Measurements from ENCODE around the gene EFL1. TPM values are rescaled to one million over a fixed set of nuclear protein-coding genes. Genes with fewer than 3 reads are reported as not detected.

EFL1 gene
- total RNA-seq, 1 donor from 2014 or later, result 13.8 TPM

DNA sequence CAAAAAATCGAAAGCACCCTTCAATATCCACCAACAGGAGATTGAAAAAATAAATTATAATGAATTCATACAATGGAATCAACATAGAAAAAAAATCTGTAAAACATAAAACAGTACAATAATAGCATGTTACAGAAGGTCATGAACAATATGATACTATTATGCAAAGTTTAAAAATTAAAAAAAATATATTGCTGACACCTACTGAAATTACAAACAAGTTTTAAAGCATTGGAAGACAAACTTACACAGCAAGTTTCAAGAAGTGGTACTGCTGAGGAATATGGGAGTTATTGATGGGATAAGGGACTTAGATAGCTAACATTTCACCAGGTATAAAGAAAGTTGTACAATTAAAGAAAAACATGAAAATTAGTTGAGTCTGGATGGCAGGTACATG is 89.4 kb downstream of the EFL1 start:
- H3K27ac ChIP-seq, result no peak overlapping the region
- peaks cover 4% of the 10 kb centered on the region for H3K4me1 ChIP-seq
- TF ChIP-seq, protein P1, sequence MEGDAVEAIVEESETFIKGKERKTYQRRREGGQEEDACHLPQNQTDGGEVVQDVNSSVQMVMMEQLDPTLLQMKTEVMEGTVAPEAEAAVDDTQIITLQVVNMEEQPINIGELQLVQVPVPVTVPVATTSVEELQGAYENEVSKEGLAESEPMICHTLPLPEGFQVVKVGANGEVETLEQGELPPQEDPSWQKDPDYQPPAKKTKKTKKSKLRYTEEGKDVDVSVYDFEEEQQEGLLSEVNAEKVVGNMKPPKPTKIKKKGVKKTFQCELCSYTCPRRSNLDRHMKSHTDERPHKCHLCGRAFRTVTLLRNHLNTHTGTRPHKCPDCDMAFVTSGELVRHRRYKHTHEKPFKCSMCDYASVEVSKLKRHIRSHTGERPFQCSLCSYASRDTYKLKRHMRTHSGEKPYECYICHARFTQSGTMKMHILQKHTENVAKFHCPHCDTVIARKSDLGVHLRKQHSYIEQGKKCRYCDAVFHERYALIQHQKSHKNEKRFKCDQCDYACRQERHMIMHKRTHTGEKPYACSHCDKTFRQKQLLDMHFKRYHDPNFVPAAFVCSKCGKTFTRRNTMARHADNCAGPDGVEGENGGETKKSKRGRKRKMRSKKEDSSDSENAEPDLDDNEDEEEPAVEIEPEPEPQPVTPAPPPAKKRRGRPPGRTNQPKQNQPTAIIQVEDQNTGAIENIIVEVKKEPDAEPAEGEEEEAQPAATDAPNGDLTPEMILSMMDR (IDR thresholded peaks at IDR 0.05), result no peak
- ATAC-seq (no peak), DNase-seq (no peak)
- intact Hi-C loops (cut with DNase I), result no loop called here
- H3K27me3 ChIP-seq, result no peaks in the 10 kb centered on the region
- no peaks in the 10 kb centered on the region for H3K9me3 ChIP-seq
- H3K4me3 ChIP-seq, result no peak overlapping the region
- no peaks in the 10 kb centered on the region for H3K36me3 ChIP-seq

- H3K9me3 ChIP-seq, result no peaks in the 10 kb centered on the region
- no peak overlapping the region for H3K4me3 ChIP-seq
- DNase-seq, result no peak
- no peaks in the 10 kb centered on the region for H3K4me1 ChIP-seq
- no peak for ATAC-seq
- intact Hi-C loops (cut with DNase I), result no loop called here
- no peaks in the 10 kb centered on the region for H3K36me3 ChIP-seq
- no peaks in the 10 kb centered on the region for H3K27me3 ChIP-seq
- TF ChIP-seq, protein P1 (IDR thresholded peaks at IDR 0.05), result no peak
- no peak overlapping the region for H3K27ac ChIP-seq
Observed at GRCh38 chr15:82172506-82172905, 90.0 kb downstream of the EFL1 start.

DNA sequence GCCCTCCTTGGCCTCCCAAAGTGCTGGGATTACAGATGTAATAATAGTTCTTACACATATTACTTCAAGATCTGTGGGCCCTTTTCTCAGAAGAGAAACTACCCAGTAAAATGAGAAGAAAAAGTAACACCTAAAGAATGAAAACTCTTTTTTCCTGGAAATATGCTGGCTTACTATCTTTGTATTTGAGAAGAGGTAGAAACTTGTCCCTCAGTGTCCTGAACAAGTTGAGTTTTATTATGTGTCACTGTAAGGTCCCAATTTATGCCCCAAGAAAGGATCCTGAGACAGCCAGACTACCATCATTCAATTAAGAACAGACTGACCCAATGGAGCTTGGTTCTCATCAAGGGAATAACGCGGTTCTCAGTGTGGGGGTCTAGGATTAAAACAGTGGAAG is 93.8 kb downstream of the EFL1 start:
- no peak overlapping the region for H3K27ac ChIP-seq
- ATAC-seq, result no peak
- intact Hi-C loops (cut with DNase I), result no loop called here

GRCh38 chr15:82168296-82168695 is 94.2 kb downstream of the EFL1 start:
- Histone ChIP-seq H3K9me3 (no peaks in the 10 kb centered on the region), H3K27me3 (no peaks in the 10 kb centered on the region), H3K4me1 (peaks cover 4% of the 10 kb centered on the region), H3K36me3 (peaks cover 8% of the 10 kb centered on the region), H3K27ac (no peak overlapping the region), H3K4me3 (no peak overlapping the region)
- no peak for ATAC-seq
- no peak for DNase-seq
- intact Hi-C loops (cut with DNase I), result no loop called here
- TF ChIP-seq, protein P1 (IDR thresholded peaks at IDR 0.05), result no peak

More for the DNA sequence above, 93.8 kb downstream of the EFL1 start:
- Histone ChIP-seq H3K4me1 (peaks cover 4% of the 10 kb centered on the region), H3K9me3 (no peaks in the 10 kb centered on the region), H3K4me3 (no peak overlapping the region), H3K27me3 (no peaks in the 10 kb centered on the region), H3K36me3 (peaks cover 4% of the 10 kb centered on the region)
- TF ChIP-seq, protein P1 (IDR thresholded peaks at IDR 0.05), result no peak
- DNase-seq, result no peak

DNA sequence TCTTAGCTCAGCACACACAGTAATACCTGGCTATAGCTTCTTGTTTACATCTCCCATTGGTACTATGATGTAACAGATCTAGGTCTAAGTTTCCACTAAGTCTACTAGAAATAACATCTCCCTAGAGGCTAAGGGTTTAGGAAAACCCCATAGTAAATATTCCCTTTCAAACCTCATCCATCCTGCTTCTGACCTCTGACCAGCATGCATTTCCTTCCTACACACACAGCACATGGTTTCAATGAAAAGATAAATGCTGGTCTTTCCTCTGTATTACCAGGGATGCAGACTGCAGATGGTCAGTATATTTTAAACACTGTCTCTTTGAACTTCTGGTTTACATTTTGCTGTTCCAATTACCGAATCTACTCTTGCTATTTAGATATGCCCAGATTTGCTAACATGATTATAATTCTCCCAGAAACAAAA is 96.6 kb downstream of the EFL1 start:
- Histone ChIP-seq H3K27ac (no peak overlapping the region), H3K4me3 (no peak overlapping the region), H3K4me1 (peaks cover 4% of the 10 kb centered on the region), H3K9me3 (no peaks in the 10 kb centered on the region), H3K27me3 (no peaks in the 10 kb centered on the region), H3K36me3 (peaks cover 20% of the 10 kb centered on the region)
- intact Hi-C loops (cut with DNase I), result no loop called here
- ATAC-seq (no peak), DNase-seq (no peak)
- TF ChIP-seq, protein P1 (IDR thresholded peaks at IDR 0.05), result no peak

GRCh38 chr15:82159922-82160321 is 102.6 kb downstream of the EFL1 start:
- Histone ChIP-seq H3K4me3 (no peak overlapping the region), H3K36me3 (peaks cover 26% of the 10 kb centered on the region), H3K27me3 (no peaks in the 10 kb centered on the region), H3K9me3 (no peaks in the 10 kb centered on the region), H3K4me1 (no peaks in the 10 kb centered on the region), H3K27ac (no peak overlapping the region)
- TF ChIP-seq, protein P1 (IDR thresholded peaks at IDR 0.05), result no peak
- DNase-seq (no peak), ATAC-seq (peak; percentile 25)
- intact Hi-C loops (cut with DNase I), result no loop called here
